IPS-20b (cell line): Measurements from ENCODE around the gene NDUFAF4.

ENCODE experiments used
- H3K27ac ChIP-seq: one replicate; pipeline ENCODE4 v1.5.1; 2013; ENCODE audit warnings: low read length
- H3K27me3 ChIP-seq: 2 replicates; pipeline ENCODE4 v1.6.1; 2013; ENCODE audit warnings: mild to moderate bottlenecking, low read length, inconsistent platforms; ENCODE audit not compliant: insufficient read depth
- H3K36me3 ChIP-seq: 2 replicates; pipeline ENCODE4 v1.6.1; 2013; ENCODE audit warnings: low read depth, mild to moderate bottlenecking, inconsistent platforms, low read length, moderate library complexity; ENCODE audit not compliant: insufficient read depth
- H3K4me1 ChIP-seq: 2 replicates; pipeline ENCODE4 v1.6.1; 2013; ENCODE audit warnings: mild to moderate bottlenecking, control low read depth, inconsistent platforms, low read length, moderate library complexity; ENCODE audit not compliant: insufficient read depth
- H3K4me3 ChIP-seq: 2 replicates; pipeline ENCODE4 v1.5.1; 2013; ENCODE audit warnings: mild to moderate bottlenecking, low read length, inconsistent platforms
- H3K9ac ChIP-seq: 2 replicates; pipeline ENCODE4 v1.6.1; 2013; ENCODE audit warnings: low read depth, mild to moderate bottlenecking, inconsistent platforms, low read length, moderate library complexity
- H3K9me3 ChIP-seq: 2 replicates; pipeline ENCODE4 v1.6.1; 2013; ENCODE audit warnings: mild to moderate bottlenecking, low read depth, low read length, inconsistent platforms; ENCODE audit not compliant: insufficient read depth

NDUFAF4 gene

DNA sequence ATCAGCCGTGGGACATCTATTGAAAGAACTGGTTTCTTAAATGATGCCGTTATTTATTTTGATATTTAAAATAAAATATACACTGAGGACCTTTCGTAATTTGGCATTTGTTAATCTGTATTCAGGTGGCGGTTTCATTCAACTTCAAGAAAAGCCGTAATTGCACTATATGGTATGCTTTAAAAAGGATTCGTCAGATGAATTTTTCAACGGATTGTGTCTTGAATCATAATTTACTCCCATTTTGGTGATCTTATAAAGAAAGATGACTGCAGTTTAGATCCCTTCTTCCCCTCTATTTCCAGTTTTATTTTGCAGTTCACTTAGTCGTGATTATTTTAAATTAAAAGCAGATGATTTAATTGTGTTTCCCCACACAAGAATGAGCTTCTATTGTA, 27.6 kb upstream of the NDUFAF4 start:
- peak overlapping the region; percentile 92 for H3K4me3 ChIP-seq
- no peak overlapping the region for H3K9ac ChIP-seq
- no peaks in the 10 kb centered on the region for H3K36me3 ChIP-seq
- no peak overlapping the region for H3K27ac ChIP-seq
- no peaks in the 10 kb centered on the region for H3K9me3 ChIP-seq
- H3K27me3 ChIP-seq: peaks cover 7% of the 10 kb centered on the region; the same call in 1 of the 2 replicates
- no peaks in the 10 kb centered on the region for H3K4me1 ChIP-seq

DNA sequence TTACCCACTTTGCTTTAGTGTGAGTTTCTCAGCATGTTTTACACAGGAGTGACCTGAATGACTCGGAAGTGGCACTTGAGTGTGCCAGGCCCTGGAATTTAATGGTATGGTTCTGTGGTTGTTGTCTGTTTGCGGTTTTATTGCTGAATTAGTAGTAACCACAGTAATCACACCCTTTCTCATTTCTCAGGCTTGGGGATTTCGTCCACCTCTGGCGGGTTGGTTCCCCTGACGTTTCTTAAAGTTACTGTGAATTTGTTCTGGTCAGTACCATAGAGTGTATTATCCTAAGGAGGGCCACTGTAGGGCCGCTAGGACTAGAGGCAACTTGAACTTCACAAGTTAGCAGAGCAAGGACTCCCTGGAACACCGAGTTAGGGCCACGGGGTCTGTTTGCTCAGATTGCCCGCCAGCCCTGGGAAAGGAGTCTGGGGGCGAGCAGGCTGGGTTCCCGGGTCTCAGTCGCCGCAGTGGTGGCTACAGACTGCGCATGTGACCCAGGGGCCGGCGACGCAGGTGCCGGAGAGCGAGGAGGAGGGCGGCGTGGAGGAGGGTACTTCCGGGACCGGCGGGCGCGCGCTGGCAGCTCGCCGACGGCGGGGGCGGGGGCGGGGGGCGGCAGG, 26.3 kb upstream of the NDUFAF4 start:
- H3K4me1 ChIP-seq: no peaks in the 10 kb centered on the region
- H3K27ac ChIP-seq: peak overlapping the region; percentile 46
- peak overlapping the region; percentile 88 for H3K4me3 ChIP-seq
- H3K9ac ChIP-seq: peak overlapping the region; percentile 87; the same call in 1 of the 2 replicates
- no peaks in the 10 kb centered on the region for H3K36me3 ChIP-seq
- H3K27me3 ChIP-seq: peaks cover 7% of the 10 kb centered on the region; the same call in 1 of the 2 replicates
- H3K9me3 ChIP-seq: no peaks in the 10 kb centered on the region

DNA sequence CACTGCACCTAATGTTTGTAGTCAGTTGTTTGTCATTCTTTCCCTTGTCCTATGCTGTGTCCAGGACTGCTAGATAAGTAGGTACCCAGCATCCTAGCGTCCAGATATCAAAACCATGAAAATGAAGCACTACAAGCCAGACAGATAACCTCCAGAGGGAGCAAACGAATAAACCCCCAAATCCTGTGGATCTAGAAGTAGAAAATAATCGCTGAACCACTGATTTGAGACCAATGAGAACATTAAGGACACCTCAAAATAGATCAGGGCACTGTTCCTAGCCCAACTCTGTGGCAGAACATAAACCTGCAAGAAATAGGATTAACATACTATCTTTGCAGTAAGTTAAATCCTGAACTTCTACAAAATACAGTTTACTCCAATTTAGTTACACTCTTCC, 25.7 kb upstream of the NDUFAF4 start:
- no peak overlapping the region for H3K27ac ChIP-seq
- peak overlapping the region; percentile 87; the same call in 1 of the 2 replicates for H3K9ac ChIP-seq
- no peaks in the 10 kb centered on the region for H3K4me1 ChIP-seq
- peak overlapping the region; percentile 88 for H3K4me3 ChIP-seq
- H3K36me3 ChIP-seq: no peaks in the 10 kb centered on the region
- peaks cover 7% of the 10 kb centered on the region; the same call in 1 of the 2 replicates for H3K27me3 ChIP-seq
- no peaks in the 10 kb centered on the region for H3K9me3 ChIP-seq

DNA sequence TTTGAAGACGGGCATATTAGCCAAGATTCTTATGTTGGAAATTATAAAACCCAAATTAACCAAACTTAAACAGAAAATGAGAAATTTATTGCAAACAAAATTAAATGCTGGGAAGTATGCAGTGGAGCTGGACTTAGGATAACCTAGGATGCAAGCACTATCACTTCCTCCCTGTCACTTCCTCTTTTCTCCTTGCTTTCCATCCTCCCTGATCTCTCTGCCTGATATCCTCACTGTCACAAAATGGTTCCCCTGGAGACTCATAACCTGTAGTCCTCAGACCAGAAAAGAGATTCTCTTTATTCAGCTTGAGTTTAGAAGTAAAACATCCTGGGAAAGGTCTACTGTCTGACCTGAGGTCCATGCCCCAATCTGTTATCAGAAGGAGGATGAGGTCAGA, 19.4 kb upstream of the NDUFAF4 start:
- no peak overlapping the region for H3K4me3 ChIP-seq

DNA sequence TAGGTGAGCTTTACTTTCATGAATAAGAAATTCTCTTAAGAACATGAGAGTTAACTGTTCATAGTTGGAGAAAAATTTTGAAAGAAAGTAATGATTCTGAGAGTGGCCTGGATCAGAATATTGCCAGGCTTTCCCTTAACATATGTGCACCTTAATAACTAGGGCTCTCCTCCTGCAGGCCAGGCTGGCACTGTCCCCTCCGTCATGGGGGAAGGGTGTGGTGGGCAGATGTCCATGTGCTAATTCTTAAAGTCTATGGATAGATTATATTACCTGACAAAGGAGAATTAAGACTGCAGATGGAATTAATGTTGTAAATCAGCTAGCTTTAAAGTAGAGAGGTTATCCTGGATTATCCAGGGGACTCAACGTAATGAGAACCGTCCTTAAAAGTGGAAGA, 15.9 kb upstream of the NDUFAF4 start:
- no peak overlapping the region for H3K9ac ChIP-seq
- no peaks in the 10 kb centered on the region; the same call in 1 of the 2 replicates for H3K27me3 ChIP-seq
- H3K27ac ChIP-seq: no peak overlapping the region
- H3K4me3 ChIP-seq: no peak overlapping the region
- H3K4me1 ChIP-seq: no peaks in the 10 kb centered on the region
- no peaks in the 10 kb centered on the region for H3K36me3 ChIP-seq
- H3K9me3 ChIP-seq: no peaks in the 10 kb centered on the region

More for the DNA sequence above, 19.4 kb upstream of the NDUFAF4 start:
- Histone ChIP-seq H3K9me3 (no peaks in the 10 kb centered on the region), H3K4me1 (no peaks in the 10 kb centered on the region), H3K27me3 (no peaks in the 10 kb centered on the region), H3K36me3 (no peaks in the 10 kb centered on the region), H3K27ac (no peak overlapping the region), H3K9ac (no peak overlapping the region)

DNA sequence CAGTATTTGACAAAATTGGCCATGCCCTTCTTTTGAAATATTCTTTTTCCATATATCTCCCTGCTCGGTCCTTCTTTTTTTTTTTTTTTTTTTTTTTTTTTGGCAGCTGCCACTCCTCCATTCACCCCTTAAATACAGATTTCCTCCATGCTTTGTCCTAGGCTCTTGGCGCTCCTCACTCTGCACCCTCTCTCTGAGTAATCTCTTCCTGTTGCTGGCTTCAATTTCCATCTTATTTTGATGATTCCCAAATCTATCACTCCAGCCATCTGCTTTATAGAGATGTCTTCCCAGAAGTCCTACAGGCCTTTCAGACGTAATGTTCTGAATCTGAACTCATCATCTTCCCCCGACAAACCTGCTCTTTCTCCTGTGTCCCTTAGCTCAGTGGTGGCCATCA, 14.1 kb upstream of the NDUFAF4 start:
- Histone ChIP-seq H3K4me1 (no peaks in the 10 kb centered on the region), H3K9ac (no peak overlapping the region), H3K27ac (no peak overlapping the region), H3K27me3 (no peaks in the 10 kb centered on the region; the same call in 1 of the 2 replicates), H3K4me3 (no peak overlapping the region), H3K36me3 (no peaks in the 10 kb centered on the region), H3K9me3 (no peaks in the 10 kb centered on the region)

DNA sequence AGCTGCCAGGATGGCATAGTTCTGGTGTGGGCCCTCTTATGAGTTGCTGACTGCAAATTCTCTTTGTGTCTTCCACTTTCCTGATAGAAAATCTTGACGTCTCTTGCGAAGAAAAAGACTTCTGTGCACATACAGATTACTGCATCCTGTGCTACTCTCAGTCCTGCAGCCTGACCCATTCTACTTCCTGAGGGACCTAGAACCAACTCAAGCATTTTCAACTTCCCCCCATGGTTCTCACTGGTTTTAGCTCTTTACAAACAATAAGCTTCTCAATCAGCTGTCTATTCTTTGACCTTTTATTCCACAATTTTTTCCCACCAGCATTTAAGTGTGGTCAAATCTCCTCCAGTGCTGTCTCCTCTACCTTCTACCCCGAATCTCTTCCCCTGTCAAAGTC, 13.5 kb upstream of the NDUFAF4 start:
- no peak overlapping the region for H3K4me3 ChIP-seq
- no peak overlapping the region for H3K9ac ChIP-seq
- no peak overlapping the region for H3K27ac ChIP-seq
- no peaks in the 10 kb centered on the region; the same call in 1 of the 2 replicates for H3K27me3 ChIP-seq
- no peaks in the 10 kb centered on the region for H3K36me3 ChIP-seq
- H3K9me3 ChIP-seq: no peaks in the 10 kb centered on the region
- no peaks in the 10 kb centered on the region for H3K4me1 ChIP-seq

DNA sequence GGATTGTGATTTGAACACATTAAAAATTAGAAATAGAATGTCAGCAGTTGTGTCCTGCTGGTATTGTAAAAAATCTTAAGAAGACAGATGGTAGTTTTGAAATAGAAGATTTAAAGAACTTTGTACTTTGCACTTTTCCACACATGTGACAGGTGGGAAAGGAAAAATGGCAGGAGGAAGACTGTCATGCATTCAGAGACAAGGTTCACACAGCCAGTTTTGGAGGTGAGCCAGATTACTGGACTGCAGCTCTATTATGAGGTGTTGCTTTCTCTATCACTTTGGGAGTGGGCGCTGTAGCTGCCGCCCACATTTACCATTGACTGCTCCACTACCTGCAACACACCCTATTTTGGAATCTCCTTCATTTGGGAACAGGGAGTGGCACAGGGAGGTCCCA, 12.1 kb upstream of the NDUFAF4 start:
- Histone ChIP-seq H3K27me3 (no peaks in the 10 kb centered on the region; the same call in 1 of the 2 replicates), H3K9ac (no peak overlapping the region), H3K9me3 (no peaks in the 10 kb centered on the region), H3K36me3 (no peaks in the 10 kb centered on the region), H3K4me1 (no peaks in the 10 kb centered on the region), H3K4me3 (no peak overlapping the region), H3K27ac (no peak overlapping the region)

DNA sequence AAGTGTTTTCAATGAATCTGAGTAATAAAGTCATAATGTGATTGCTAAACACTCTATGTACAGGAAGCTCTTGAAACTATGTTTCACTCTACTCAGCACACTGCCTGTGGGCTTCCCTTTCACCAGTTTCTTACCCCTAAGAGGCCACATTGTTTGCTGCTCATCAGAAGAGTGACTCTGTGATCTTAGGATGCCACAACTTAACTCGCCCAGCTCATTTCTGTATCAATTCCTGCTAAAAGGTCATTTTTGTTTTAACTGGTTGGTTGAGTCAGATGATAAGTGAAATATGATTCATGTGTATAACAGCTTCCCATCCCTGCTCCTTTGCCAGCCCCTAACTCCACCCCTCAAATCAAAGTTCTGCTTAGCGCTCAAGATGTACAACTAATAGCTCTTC, 9.8 kb upstream of the NDUFAF4 start:
- Histone ChIP-seq H3K36me3 (no peaks in the 10 kb centered on the region), H3K4me3 (no peak overlapping the region), H3K27ac (no peak overlapping the region), H3K4me1 (no peaks in the 10 kb centered on the region), H3K27me3 (no peaks in the 10 kb centered on the region; the same call in 1 of the 2 replicates), H3K9ac (no peak overlapping the region), H3K9me3 (no peaks in the 10 kb centered on the region)

DNA sequence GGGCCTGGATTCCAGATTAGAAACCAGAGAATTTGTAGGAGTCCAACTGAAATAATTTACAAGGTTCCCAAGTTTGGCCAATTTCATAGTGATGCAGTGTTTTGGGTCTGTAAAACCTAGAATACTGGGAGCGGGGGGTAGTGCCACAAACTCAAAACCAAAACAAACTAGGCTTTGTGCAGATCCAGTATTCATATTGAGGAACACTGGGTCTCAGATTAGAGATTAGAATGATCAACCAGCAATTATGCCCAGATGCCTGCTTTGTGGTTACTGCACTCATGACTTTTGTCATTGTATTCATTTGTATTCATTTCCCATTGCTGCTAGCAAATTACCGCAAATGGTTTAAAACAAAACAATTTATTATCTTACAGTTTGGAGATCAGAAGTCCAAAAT, 3.2 kb upstream of the NDUFAF4 start:
- H3K4me1 ChIP-seq: peaks cover 8% of the 10 kb centered on the region; the same call in 1 of the 2 replicates
- no peak overlapping the region for H3K27ac ChIP-seq
- H3K4me3 ChIP-seq: no peak overlapping the region

DNA sequence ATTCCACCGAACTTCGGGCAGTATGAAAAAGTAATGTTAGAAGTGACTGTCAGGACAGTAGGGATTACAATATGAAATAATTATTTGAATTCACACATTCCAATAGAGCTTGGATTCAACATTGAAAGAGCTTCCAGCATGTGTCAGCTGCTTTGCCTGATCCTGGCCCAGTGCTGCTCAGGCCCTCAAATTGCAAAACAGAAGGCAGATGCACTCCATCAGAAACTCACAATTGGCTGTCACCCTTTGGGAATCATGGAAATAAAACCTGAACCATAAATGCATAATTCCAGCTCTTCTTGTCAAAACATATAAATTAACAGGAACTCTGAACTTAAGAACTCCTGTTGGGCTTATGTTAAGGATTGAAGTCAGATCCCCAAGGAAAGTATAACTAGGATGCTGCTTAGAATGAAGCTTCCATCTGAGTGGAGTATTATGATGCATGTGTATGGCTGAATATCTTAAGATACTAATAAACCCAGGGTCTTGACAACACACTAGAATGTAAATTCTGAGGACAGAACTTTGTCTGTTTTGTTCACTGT, 1.8 kb upstream of the NDUFAF4 start:
- Histone ChIP-seq H3K27ac (no peak overlapping the region), H3K9ac (no peak overlapping the region)

More for the DNA sequence above, 3.2 kb upstream of the NDUFAF4 start:
- Histone ChIP-seq H3K36me3 (peaks cover 6% of the 10 kb centered on the region), H3K9me3 (no peaks in the 10 kb centered on the region), H3K9ac (no peak overlapping the region), H3K27me3 (no peaks in the 10 kb centered on the region)

DNA sequence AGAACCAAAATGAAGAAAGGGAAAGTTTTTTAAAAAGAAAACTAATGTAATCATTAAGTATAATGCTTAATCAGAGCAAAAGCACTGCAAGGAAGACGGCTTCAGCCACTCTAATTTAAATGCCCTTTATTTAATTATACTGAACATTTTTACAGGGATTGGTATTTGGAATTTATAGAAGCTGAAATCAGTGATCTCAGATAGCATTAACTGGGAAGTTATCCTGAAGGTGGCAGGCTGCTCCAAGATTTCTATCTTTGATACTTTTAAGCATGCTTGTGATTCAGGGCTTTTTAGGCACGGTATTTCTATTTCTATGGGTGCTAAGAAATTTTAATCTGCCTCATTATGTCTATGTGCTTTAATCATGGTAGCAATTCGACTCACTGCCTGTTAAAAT, 1.3 kb upstream of the NDUFAF4 start:
- Histone ChIP-seq H3K4me1 (peaks cover 8% of the 10 kb centered on the region; the same call in 1 of the 2 replicates), H3K4me3 (peak overlapping the region; percentile 79; the same call in 1 of the 2 replicates), H3K27me3 (no peaks in the 10 kb centered on the region), H3K9ac (peak overlapping the region; percentile 84; the same call in 1 of the 2 replicates), H3K27ac (no peak overlapping the region), H3K9me3 (no peaks in the 10 kb centered on the region), H3K36me3 (peaks cover 25% of the 10 kb centered on the region)

More for the DNA sequence above, 1.8 kb upstream of the NDUFAF4 start:
- H3K36me3 ChIP-seq: peaks cover 19% of the 10 kb centered on the region
- no peaks in the 10 kb centered on the region for H3K9me3 ChIP-seq
- no peaks in the 10 kb centered on the region for H3K27me3 ChIP-seq
- peaks cover 8% of the 10 kb centered on the region; the same call in 1 of the 2 replicates for H3K4me1 ChIP-seq
- no peak overlapping the region for H3K4me3 ChIP-seq
